Suprapubic skin (tissue), 3 donors: ENCODE data around the gene NFYB.

Source experiments
- POLR2A ChIP-seq, 2 donors: fragments of 450-650 bp; IDR thresholded peaks; one replicate each; pipeline ENCODE4 v1.6.1; 2017; ENCODE audit warnings: antibody characterized with exemption in 2 of 2, mild to moderate bottlenecking in 2 of 2, moderate library complexity in 2 of 2
- TF ChIP-seq, protein P1 (sequence below), 2 donors: fragments of 200-600 bp in 1 of 2; fragments of 450-650 bp in 1 of 2; sonication (generic) in 1 of 2; IDR thresholded peaks; one replicate each; pipeline ENCODE4 v1.5.1; 2016 to 2019; ENCODE audit warnings: antibody characterized with exemption in 2 of 2, mild to moderate bottlenecking in 1 of 2, moderate library complexity in 1 of 2

DNA sequence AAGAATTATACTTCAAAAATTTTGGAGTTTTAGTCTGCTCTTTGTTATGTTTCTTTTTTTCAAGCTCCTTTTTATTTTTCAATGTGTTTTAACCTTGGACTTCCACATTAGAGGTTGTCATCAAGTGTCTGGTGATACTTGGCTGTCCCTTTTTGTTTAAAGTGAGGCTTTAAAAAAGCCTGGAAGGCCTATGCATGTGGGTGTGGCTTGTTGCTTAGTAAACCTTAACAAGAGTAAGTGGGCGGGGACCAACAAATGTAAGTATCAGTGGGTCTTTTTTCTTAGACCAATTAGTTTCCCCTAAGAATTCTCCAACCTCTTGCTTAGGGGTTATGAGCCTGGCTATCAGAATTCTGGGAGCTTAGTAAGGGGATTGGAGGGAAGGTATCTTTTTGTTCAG, 47.3 kb downstream of the NFYB start:
- TF ChIP-seq, protein P1, sequence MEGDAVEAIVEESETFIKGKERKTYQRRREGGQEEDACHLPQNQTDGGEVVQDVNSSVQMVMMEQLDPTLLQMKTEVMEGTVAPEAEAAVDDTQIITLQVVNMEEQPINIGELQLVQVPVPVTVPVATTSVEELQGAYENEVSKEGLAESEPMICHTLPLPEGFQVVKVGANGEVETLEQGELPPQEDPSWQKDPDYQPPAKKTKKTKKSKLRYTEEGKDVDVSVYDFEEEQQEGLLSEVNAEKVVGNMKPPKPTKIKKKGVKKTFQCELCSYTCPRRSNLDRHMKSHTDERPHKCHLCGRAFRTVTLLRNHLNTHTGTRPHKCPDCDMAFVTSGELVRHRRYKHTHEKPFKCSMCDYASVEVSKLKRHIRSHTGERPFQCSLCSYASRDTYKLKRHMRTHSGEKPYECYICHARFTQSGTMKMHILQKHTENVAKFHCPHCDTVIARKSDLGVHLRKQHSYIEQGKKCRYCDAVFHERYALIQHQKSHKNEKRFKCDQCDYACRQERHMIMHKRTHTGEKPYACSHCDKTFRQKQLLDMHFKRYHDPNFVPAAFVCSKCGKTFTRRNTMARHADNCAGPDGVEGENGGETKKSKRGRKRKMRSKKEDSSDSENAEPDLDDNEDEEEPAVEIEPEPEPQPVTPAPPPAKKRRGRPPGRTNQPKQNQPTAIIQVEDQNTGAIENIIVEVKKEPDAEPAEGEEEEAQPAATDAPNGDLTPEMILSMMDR (IDR thresholded peaks at IDR 0.05): no peak
- no peak for TF ChIP-seq POLR2A (IDR thresholded peaks at IDR 0.05)
